Renal cortex interstitium (tissue), 11 donors: Measurements from ENCODE around the gene MKKS. TPM values are rescaled to one million over a fixed set of nuclear protein-coding genes. Genes with fewer than 3 reads are reported as not detected.
A peak's percentile ranks its signal among the peaks of the same experiment; 100 is the strongest.

Source experiments
- DNase-seq, 11 donors: peaks; one replicate each; pipeline ENCODE4 v3.0.0-alpha.2; 2013; ENCODE audit warnings: low read depth in 9 of 11, low spot score in 4 of 11; ENCODE audit errors: extremely low read depth in 1 of 11
- polyA plus RNA-seq, 3 donors: library from polyadenylated mRNA; unstranded; fragments of 120-200 nt; gene quantifications; one replicate each; pipeline ENCODE4 v1.2.1, GENCODE V29; 2013; ENCODE audit not compliant: insufficient read length in 3 of 3

The MKKS gene
- polyA plus RNA-seq, 3 donors = 28.4 to 34.3 (median 32.7) TPM

GRCh38 chr20:10465135-10465534 lies 31.1 kb upstream of the MKKS start:
- no peak for DNase-seq

DNA sequence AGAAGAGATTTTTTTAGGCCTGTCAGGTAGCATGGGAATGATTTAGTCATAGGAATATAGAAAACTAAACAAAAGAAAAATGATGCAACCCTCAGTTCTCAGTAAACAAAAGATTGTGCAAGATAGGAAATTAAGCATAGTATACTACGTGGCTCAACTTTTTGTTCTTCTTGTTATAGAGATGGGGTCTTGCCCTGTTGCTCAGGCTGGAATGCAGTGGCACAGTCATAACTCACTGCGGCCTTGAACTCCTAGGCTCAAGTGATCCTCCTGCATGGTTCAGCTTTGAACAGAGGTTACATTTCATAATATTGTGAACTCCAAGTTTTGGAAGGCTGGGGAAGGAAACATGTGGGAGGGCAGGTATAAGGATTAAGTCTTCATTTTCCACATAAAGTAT lies 29.6 kb upstream of the MKKS start:
- DNase-seq = no peak

DNA sequence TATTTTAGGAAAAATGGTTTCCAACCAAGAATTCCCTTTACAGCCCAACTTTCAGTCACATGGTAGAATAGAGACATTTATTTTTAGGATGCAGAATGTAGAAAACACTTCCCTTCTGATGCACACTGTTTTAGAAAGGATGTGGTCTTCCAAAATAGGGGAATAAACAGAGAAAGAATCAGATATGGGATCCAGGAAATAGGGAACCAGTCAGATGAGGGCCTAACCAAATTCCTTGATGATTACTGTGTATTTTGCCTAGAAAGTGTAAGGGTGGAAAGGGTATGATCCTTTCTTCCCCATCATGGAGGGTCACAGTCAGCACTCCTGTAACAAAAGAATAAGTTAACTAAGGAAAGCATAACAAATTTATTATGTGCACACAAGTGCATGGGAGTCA lies 28.5 kb upstream of the MKKS start:
- no peak for DNase-seq

GRCh38 chr20:10461495-10461894 lies 27.5 kb upstream of the MKKS start:
- no peak for DNase-seq

GRCh38 chr20:10454151-10454750 lies 20.2 kb upstream of the MKKS start:
- DNase-seq = no peak

DNA sequence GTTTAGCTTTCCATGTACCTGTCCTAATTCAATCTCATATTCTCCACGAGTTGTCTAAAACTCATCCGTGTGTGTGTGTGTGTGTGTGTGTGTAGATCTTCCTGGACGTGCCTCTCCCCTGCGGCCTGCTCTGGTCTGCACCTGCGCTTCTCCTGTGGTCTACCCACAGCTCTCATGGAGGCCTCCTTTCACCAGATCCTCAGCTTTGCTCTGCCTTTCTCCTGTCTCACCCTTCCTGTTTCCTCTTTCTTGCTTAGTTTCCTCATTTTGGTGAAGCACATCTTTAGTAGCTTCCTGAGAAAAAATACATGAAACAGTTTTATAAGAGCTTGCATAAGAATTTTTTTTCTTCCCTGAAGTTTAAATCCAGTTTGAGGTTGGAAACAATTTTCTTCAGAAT lies 19.2 kb upstream of the MKKS start:
- no peak for DNase-seq

- no peak for DNase-seq
Measured at GRCh38 chr20:10449270-10449669, 15.2 kb upstream of the MKKS start.

GRCh38 chr20:10448270-10449156 lies 14.5 kb upstream of the MKKS start:
- no peak for DNase-seq

DNA sequence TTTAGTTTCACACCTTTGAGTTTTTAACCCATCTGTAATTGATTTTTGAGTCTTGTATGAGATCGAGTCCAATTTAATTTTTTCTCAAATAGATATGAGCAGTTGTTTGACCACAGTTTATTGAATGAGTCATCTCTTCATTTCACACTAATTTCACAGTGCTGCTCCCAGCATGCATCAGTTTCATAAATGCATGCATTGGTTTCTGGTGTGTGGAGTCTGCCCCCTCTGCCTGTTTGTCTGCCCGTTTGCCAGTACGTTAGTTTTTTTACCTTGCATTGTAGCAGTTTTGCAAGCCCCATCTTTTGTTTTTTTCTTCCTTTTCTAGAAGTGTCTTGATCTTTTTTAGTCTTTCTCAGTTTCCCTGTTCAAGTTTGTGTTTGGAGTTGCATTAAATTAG lies 13.0 kb upstream of the MKKS start:
- DNase-seq = no peak

GRCh38 chr20:10445758-10446157 lies 11.7 kb upstream of the MKKS start:
- no peak for DNase-seq

GRCh38 chr20:10443936-10444335 lies 9.9 kb upstream of the MKKS start:
- no peak for DNase-seq

DNA sequence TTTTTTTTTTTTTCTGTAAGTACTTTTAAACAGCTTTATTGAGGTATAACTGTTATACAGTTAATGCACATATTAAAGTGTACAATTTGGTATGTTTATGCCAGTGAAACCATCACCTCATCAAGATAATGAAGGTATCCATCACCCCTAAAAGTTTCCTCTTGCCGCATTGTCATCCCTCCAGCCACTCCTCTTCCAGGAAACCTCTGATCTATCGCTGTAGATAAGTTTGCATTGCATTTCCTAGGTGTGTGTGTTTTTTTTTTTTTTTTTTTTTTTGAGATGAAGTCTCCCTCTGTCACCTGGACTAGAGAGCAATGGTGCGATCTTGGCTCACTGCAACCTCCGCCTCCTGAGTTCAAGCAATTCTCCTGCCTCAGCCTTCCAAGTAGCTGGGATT lies 4.2 kb upstream of the MKKS start:
- DNase-seq = no peak

DNA sequence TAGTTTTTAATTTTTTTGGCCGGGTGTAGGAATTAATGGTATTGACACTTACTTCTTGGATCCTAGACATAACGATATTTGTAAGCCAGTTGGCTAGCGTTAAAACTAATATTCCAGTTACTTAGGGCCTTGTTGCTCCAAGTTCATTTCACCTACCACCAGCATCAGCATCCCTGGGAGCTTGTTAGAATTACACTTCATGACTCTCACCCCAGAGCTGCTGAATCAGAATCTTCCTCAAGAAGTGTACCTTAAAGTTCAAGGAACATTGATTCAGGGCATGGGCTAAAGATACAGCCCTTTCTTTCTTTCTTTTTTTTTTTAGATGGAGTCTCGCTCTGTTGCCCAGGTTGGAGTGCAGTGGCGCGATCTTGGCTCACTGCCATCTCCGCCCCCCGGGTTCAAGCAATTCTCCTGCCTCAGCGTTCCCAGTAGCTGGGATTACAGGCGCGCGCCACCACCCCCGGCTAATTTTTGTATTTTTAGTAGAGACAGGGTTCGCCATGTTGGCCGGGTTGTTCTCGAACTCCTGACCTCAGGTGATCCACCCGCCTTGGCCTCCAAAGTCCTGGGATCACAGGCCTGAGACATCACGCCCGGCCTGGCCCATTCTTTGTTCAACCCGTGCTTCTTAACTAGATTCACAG lies 2.2 kb upstream of the MKKS start:
- DNase-seq = no peak

DNA sequence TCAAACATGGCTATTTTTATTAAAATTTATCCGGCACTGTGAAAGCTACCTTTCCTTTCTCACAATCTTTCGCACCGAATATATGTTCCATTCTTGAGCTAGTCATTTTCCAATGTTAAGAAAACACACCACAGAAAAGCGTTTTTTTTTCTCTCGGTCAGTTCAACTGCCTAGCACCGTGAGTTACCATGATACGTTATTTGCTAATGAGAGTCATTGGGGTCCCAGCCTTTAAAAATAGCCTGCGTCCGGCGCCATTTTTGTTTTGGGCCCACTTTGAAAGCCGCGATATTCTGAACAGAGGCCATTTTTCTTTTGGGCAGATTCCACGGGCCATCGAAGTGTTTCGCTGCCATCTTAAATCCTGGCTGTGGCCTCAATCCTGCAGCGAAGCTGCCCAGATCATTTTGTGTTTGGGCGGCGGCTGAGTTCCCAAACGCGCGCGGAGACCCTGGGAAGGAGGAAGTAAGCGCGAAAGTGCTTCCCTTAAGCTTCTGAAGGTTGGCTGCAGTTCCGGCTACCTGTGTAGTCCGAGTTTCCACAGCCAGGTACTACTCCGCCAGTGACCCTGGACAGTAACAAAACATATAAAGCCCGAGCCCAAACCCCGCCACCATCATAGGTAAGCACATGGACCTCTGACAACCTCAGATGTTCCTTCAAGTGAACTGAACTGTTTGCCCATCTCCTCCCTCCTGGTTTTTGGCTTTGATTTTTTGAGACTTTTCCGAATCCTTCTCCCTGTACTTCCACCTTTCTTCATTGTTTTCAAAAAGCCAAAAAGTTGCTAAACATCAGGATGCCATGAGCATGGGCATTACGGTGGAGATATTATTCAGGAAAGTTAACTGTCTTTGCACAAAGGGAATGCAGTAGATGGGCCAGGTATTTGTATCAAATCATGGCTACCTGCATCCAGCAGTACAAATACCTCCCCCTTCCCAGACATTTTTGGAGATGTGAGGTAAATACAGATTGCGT lies 1.1 kb upstream of the MKKS start, which contains the start of gene SLX4IP:
Gene SLX4IP (plus strand): TSS at position 474 of the 981 bp plus-strand sequence. CDS start 22,900 bp downstream, outside the sequence.
- DNase-seq = peak; percentile 89 to 98 (median 94)

- DNase-seq = peak; percentile 92 to 99 (median 97)
Measured at GRCh38 chr20:10434467-10434831, 427 bp upstream of the MKKS start.

DNA sequence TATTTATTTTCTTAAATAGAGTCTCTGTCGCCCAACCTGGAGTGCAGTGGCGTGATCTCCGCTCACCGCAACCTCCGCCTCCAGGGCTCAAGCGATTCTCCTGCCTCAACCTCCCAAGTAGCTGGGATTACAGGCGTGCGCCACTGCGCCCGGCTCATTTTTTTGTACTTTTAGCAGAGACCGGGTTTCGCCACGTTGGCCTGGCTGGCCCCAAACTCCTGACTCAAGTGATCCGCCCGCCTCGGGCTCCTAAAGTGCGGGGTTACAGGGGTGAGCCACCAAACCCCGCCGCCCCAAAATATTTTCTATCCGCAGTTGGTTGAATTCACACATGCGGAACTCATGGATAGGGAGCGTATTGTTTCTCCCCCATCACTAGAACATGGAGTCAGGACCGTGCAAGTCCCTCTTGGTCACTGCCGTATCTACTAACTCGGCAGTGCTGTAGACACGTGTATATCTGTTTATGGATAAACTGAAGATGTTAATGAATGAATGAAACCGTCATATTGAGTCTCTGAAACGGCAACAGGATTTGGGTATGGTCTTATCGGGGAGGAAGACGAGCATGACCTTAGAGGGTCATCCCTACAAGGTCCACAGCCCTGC lies 904 bp downstream of the MKKS start:
- DNase-seq = peak in 1 of 11 donors; percentile 15

DNA sequence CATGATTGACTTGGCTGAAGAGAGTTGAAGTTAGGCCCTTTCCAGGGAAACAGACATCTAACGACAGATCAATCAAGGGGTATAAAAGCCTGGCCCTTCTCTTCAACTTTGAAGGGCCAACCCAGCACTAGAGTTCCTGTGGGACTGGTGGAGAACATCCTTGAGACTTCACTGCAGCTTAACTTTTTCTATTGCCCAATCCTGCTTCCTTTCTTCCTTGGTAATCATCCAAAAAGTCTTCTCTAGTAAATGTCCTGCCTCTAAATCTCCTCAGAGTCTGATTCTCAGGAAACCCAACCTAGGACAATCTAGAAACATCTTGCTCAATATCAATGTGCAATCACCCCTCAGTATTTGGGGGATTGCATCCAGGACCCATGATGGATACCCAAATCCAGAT lies 1.9 kb downstream of the MKKS start:
- DNase-seq = no peak

DNA sequence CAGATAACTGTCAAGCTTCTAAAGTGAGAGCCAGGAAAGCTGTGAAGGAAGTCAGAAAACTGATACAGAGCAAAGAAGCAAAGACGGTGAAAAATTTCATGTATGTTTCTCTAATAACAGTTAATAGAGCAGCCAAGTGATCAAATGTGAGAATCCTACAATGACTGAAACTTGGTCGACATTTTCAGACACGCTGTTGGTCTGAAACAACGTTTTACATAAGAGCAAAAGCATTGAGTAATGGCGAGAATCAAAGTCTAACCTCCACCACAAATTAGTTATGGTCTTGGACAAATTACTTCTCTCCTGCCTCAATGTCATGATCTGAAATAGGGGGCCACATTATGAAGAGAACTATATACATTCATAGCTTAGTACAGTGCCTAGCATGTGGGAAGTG lies 3.3 kb downstream of the MKKS start:
- DNase-seq = no peak
